Measurements from ENCODE around the gene CNNM1.

- TF ChIP-seq, protein P1, sequence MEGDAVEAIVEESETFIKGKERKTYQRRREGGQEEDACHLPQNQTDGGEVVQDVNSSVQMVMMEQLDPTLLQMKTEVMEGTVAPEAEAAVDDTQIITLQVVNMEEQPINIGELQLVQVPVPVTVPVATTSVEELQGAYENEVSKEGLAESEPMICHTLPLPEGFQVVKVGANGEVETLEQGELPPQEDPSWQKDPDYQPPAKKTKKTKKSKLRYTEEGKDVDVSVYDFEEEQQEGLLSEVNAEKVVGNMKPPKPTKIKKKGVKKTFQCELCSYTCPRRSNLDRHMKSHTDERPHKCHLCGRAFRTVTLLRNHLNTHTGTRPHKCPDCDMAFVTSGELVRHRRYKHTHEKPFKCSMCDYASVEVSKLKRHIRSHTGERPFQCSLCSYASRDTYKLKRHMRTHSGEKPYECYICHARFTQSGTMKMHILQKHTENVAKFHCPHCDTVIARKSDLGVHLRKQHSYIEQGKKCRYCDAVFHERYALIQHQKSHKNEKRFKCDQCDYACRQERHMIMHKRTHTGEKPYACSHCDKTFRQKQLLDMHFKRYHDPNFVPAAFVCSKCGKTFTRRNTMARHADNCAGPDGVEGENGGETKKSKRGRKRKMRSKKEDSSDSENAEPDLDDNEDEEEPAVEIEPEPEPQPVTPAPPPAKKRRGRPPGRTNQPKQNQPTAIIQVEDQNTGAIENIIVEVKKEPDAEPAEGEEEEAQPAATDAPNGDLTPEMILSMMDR (IDR thresholded peaks at IDR 0.05) = no peak
- TF ChIP-seq EZH2 (IDR thresholded peaks at IDR 0.05; ENCODE audit: borderline replicate concordance, insufficient read depth, low read depth, low read length, poor library complexity, severe bottlenecking) = no peak
Observed at GRCh38 chr10:99424656-99425055, 95.5 kb downstream of the CNNM1 start.

Data from B cell (primary cell).